IMR-90 (cell line): Measurements from ENCODE around the gene C14orf119. TPM values are rescaled to one million over a fixed set of nuclear protein-coding genes. Genes with fewer than 3 reads are reported as not detected.

Source experiments
- ELK1 ChIP-seq: fragments of 150-350 bp; IDR thresholded peaks from 2 replicates; pipeline ENCODE4 v1.6.1; 2016; ENCODE audit warnings: low read depth, mild to moderate bottlenecking, low read length, moderate library complexity, borderline replicate concordance
- NFE2L2 ChIP-seq: fragments of 150-350 bp; IDR thresholded peaks from 2 replicates; pipeline ENCODE4 v1.6.1; 2016; ENCODE audit warnings: low read depth, mild to moderate bottlenecking, low read length
- POLR2A ChIP-seq: IDR thresholded peaks from 2 replicates; pipeline ENCODE4 v1.6.1; 2012; ENCODE audit warnings: mild to moderate bottlenecking, low read depth, low read length
- RAD21 ChIP-seq: IDR thresholded peaks from 2 replicates; pipeline ENCODE4 v1.6.1; 2012; ENCODE audit warnings: low read length, improper control_type of control experiment
- RFX5 ChIP-seq: IDR thresholded peaks from 2 replicates; pipeline ENCODE4 v1.8.0; 2012; ENCODE audit warnings: low read depth, mild to moderate bottlenecking, low read length, moderate library complexity
- USF2 ChIP-seq: fragments of 150-350 bp; IDR thresholded peaks from 2 replicates; pipeline ENCODE4 v1.6.1; 2017; ENCODE audit warnings: mild to moderate bottlenecking, antibody characterized with exemption, low read length, low read depth
- polyA plus RNA-seq, 3 experiments: library from polyadenylated mRNA; depleted of rRNA; stranded (reverse); fragments of >200 nt; gene quantifications; 2 replicates each; pipeline ENCODE4 v1.2.3, GENCODE V29; 2012; ENCODE audit warnings: low replicate concordance in 1 of 3
- total RNA-seq: library from RNA; depleted of rRNA; stranded (reverse); fragments of >200 nt; gene quantifications from 2 replicates; pipeline ENCODE4 v1.2.3, GENCODE V29; 2012

The C14orf119 gene
- total and polyA plus RNA-seq, 2 of the 4 experiments (the other 2 are of a cell fraction), result 74.0 to 83.7 TPM

- no peak for TF ChIP-seq USF2
- TF ChIP-seq RFX5, result no peak
- no peak for TF ChIP-seq ELK1
- TF ChIP-seq RAD21, result no peak
- no peak for TF ChIP-seq POLR2A
- TF ChIP-seq NFE2L2, result no peak
Measured at GRCh38 chr14:23093526-23093925, 1.8 kb upstream of the C14orf119 start (continued).
